ENCODE results near the gene DLGAP1.

Gene DLGAP1

DNA sequence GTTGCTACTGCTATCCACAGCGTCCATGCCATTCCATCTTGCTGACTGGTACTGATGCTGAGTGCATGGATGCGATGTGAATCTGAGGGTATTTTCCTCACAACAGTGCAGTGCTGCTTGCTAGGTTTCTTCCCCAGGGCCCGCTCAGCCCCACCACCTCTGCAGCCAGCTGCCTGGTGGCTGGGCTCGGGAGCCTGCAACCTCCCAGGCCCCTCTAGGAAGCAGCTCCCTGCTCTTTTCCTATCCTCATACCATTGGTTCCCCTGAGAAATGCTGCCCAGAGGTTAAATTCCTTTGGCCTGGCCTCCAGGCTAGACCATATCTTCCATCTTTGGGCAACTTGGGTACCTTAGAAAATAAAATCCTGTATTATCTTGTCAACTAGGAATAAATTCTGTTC is 591.5 kb downstream of the DLGAP1 start:
- no peak for DNase-seq (ENCODE audit: low spot score)

DNA sequence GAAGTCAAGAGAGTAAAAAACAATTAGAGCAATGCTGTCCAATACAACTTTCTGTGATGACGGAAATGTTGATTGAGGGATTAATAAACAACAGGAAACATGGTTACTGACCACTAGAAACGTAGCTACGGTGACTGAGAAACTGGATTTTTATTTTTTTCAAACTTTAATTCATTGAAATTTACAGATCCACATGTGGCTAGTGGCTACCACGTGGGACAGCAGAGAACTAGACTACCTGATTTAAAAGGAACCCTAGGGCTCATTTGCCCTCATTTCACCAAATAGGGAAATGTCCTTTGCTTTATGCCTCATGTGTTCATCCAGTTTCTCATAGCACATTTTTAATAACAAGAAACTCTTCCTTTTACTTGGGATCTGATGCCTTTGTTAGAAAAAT is 592.1 kb downstream of the DLGAP1 start:
- no peak for DNase-seq (ENCODE audit: low spot score)

- DNase-seq (ENCODE audit: low spot score) = no peak
Observed at GRCh38 chr18:3861495-3861894, 593.6 kb downstream of the DLGAP1 start.

DNA sequence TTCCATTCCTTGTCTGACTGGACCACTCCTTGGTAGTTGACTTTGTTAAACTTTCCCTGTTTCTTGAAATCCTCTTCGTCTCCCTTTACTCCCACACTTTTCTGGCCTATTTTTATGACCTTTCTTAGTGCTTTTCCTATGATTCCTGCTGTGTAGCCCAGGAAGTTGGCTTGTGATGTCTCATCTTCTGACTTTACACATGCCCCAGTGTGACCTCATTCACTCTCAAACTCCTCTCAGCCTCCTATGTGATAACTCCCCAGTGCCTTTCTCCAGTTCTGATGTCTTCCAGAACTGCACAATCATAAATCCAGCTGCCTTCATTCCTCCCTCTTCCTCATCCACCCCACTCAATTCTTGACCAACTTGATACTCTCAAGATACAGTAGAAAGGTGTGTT is 597.6 kb downstream of the DLGAP1 start:
- no peak for DNase-seq (ENCODE audit: low spot score)

DNA sequence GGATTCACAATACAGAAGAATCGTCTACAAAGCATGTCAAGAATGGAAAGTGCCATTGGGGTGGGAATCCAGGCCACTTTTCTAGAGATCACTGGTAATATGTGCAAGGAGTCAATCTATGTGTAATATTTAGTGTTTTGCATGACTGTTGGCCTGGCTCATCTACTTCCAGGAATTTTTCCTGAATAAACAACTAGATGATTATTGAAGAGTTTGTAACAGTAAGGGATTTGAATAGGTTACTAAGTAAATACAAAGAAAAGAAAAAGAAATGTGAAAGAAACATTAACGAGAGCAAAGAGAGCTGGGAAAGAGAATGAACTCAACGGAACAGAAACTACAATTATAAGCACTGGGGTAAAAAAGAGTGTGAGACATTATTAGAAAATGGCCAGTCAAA is 599.1 kb downstream of the DLGAP1 start:
- no peak for DNase-seq (ENCODE audit: low spot score)

- DNase-seq (ENCODE audit: low spot score) = no peak
Observed at GRCh38 chr18:3852321-3852720, 602.8 kb downstream of the DLGAP1 start.

GRCh38 chr18:3851159-3851558 is 603.9 kb downstream of the DLGAP1 start:
- DNase-seq (ENCODE audit: low spot score) = no peak

DNA sequence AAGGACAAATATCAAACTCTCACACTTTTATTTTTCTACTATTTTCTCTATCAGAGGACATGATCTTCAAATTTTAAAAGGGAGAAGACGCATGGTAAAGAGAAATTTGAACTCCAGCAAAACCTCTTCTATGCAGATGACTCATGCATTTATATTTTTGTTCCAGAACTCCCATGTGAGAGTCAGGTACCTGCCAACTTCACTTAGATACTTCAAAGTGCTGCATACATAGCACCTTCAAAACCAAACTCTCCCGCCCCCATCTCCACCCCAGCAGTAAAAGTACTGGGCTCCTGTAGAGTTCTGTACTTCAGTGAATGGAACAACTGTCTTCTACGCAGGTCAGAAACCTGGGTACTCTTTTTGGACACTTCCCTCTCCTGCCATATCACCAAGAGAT is 606.8 kb downstream of the DLGAP1 start:
- DNase-seq (ENCODE audit: low spot score) = no peak

GRCh38 chr18:3845161-3845560 is 609.9 kb downstream of the DLGAP1 start:
- DNase-seq (ENCODE audit: low spot score) = no peak

GRCh38 chr18:3842844-3843243 is 612.3 kb downstream of the DLGAP1 start:
- DNase-seq (ENCODE audit: low spot score) = no peak

- DNase-seq (ENCODE audit: low spot score) = no peak
Observed at GRCh38 chr18:3840766-3841165, 614.3 kb downstream of the DLGAP1 start.

DNA sequence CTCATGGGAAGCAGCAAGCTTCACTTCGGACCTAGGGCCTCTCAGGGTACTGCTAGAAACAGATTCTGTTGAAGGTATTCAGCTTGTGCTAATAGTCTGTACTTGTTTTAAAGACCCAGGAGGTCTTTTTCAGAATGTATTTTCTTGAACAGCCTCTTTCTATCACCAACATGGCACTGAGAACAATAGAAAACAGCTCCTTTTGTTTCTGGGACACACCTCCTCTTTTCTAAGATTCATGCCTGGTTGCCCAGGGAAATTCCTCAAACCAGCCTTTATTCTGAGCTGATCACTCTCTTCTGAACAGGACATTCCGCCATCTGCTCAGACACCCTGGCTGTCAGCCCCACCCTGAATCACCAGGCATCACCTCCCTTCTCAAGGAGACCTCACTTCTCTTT is 615.5 kb downstream of the DLGAP1 start:
- no peak for DNase-seq (ENCODE audit: low spot score)

- DNase-seq (ENCODE audit: low spot score) = no peak
Observed at GRCh38 chr18:3836483-3837335, 618.4 kb downstream of the DLGAP1 start.

DNA sequence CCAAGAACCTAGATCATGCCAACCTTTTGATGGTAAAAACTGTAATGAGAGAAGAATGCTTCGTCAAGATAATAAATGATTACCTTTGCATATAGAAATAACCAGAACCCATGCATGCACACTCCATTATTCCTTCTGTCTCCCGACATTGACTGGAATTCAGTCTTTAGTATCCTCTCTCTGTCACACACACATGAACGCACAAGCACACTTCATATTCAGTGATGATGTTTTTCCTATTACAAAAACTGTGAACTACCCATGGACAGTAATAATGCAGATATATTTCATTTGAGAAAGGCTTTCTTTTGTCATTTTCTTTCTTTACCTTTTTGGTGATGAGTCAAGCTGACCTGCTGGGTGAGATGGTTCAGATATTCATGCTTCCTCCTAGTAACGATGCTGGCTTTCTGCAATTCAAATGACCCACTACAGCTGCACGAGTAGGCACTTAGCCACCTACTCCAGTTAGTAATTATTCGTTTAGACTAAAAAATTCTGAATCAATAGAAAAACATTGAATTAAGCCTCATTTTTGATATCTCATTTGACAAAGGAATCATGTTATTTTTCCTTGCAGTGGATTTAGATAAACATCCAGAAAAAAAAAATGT is 623.0 kb downstream of the DLGAP1 start:
- no peak for DNase-seq (ENCODE audit: low spot score)

DNA sequence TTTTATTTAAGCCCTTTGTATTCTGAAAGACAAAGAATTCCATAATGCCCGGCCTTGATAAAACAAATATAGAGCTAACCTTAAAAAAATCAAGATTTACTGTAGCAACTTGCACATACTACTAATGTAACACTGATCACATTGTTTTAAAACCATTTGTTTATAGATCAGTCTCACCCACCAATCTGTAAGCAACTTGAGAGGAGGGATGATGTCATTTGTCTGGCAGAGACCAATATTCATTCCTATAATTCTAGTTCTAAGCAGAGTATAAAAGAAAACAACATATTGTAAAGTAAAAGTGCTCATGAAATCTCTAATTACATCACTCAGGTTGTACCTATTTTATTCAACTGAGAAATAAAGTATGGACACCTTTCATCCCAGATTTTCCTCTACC is 624.5 kb downstream of the DLGAP1 start:
- no peak for DNase-seq (ENCODE audit: low spot score)

DNA sequence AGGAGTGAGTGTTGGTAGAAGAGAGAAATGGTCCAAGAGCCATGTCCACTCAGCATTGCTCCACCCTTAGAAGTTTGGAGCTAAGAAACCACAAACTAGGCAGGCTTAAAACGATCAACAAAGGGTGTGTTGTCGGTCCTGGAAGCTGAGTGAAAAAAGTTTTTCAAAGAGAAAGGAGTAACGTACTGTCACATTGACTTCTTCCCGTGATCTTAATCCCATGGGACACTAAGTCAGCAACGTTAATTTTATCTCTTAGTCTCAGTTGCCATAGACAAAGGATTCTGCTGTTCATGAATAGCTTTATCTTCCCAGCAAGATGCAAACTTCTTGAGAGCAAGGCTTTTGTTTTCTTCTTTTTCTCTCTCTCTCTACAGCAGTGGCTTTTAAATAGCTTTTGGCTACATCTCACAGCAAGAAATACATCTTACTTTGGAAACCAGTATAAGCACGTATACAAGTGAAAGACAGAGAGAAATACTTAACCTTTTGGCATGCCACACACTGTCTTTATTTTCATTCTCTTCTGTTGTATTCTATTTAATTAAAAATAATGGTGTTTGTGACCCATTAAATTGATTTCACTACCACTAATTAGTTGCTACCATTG is 627.8 kb downstream of the DLGAP1 start:
- no peak for DNase-seq (ENCODE audit: low spot score)

DNA sequence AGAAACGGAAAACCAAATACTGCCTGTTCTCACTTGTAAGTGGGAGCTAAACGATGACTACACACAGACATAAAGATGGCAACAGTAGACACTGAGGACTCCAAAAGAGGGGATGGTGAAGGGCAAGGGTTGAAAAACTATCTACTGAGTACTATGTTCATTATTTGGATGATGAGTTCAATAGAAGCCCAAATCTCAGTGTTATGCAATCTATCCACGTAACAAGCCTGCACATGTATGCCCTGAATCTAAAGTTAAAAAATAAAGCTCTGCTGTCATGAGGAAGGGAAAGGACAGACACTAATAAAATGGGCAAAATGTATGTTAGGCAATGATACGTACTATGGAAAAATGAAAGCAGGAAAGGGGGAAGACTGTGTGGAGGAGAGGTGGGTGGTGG is 629.1 kb downstream of the DLGAP1 start:
- DNase-seq (ENCODE audit: low spot score) = no peak

- DNase-seq (ENCODE audit: low spot score) = no peak
Observed at GRCh38 chr18:3824101-3824500, 631.0 kb downstream of the DLGAP1 start.

- no peak for DNase-seq (ENCODE audit: low spot score)
Observed at GRCh38 chr18:3823073-3823472, 632.0 kb downstream of the DLGAP1 start.

DNA sequence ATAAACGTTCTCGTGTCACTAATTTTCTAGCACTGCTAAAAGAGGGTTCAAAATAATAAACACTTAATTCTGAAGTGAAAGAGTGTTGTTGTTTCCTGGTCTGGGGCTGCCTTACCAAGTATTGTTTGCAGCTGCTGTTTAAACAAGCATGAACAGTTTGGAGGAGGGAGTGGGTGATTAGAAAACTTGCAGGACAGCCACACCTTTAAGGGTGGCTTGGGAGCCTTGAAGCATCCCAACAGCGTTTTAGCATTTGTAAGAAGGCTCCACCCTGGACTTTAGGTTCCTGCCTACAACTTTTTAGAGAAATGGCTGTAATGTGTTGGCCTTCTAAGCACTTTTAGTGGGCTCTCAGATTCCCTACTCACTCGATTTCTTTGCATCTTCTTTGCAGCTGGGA is 633.6 kb downstream of the DLGAP1 start:
- no peak for DNase-seq (ENCODE audit: low spot score)

DNA sequence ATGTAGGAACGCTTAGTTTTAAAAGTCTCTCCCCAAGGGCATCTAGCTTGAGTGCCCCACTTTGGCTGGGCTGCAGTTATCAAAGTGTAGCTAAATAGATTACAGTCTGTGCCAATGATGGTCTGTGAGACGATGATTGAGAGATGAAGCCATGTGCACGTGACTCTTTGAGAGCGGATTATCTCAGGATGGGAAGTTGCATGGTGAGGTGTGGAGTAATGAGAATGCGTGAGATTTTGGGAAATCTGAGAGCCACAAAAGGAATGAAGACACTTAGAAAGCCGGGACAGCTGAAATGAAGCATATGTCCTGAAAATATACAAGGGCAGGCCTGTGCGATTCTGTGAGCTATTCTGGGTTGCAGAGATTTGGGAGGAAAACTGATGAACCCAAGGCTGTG is 635.1 kb downstream of the DLGAP1 start:
- DNase-seq (ENCODE audit: low spot score) = no peak

DNA sequence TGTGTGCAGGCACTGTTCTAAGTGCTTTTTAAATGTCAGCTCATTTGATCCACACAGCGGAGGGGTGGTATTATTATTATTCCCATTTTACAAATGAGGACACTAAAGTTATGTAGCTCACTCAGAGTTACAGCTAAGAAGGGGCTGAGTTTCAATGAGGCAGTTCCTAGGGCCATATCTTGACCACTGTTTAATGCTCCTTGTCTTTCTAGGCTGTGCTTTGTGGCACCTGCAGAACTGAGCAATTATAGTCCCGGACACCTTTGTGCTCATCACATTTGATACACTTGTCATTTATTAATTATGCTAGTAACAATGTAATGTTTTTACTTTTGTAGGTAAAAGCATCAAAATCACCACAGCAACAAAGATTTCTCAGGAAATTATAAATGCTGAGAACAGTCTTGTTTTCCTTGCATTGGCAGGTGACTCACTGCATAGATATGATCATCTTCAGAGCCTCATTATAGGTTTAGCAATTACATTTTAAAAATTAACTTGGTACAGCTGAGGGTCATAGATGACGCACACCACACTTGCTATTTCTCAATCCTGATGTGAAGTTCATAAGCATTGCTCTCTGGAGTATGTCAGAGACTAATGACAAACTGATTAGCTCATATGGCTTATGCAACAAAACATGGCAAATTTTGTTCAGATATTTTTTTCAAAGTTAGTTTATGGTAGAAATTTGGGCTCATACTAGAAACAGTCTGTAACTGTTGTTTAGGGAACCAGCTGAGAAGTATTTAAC is 638.3 kb downstream of the DLGAP1 start:
- no peak for DNase-seq (ENCODE audit: low spot score)

GRCh38 chr18:3815991-3816390 is 639.1 kb downstream of the DLGAP1 start:
- DNase-seq (ENCODE audit: low spot score) = no peak
